HUES48 (cell line): ENCODE data around the gene PLCD4.

Source experiments
- H3K27ac ChIP-seq: one replicate; pipeline ENCODE4 v1.7.0; 2013; ENCODE audit warnings: low read depth, low read length, inconsistent platforms
- H3K27me3 ChIP-seq: 2 replicates; pipeline ENCODE4 v1.6.1; 2013; ENCODE audit warnings: mild to moderate bottlenecking, low read length; ENCODE audit not compliant: control insufficient read depth, insufficient read depth
- H3K36me3 ChIP-seq: 2 replicates; pipeline ENCODE4 v1.6.1; 2013; ENCODE audit warnings: low read length; ENCODE audit not compliant: control insufficient read depth, insufficient read depth
- H3K4me1 ChIP-seq: 2 replicates; pipeline ENCODE4 v1.6.1; 2013; ENCODE audit warnings: mild to moderate bottlenecking, low read length; ENCODE audit not compliant: control insufficient read depth, insufficient read depth
- H3K4me3 ChIP-seq: 2 replicates; pipeline ENCODE4 v1.5.1; 2013; ENCODE audit warnings: mild to moderate bottlenecking, low read depth, low read length
- H3K9ac ChIP-seq: 2 replicates; pipeline ENCODE4 v1.6.1; 2013; ENCODE audit warnings: mild to moderate bottlenecking, low read depth, low read length, moderate library complexity
- H3K9me3 ChIP-seq: 2 replicates; pipeline ENCODE4 v1.6.1; 2013; ENCODE audit warnings: low read length; ENCODE audit not compliant: control insufficient read depth, insufficient read depth

PLCD4 gene

DNA sequence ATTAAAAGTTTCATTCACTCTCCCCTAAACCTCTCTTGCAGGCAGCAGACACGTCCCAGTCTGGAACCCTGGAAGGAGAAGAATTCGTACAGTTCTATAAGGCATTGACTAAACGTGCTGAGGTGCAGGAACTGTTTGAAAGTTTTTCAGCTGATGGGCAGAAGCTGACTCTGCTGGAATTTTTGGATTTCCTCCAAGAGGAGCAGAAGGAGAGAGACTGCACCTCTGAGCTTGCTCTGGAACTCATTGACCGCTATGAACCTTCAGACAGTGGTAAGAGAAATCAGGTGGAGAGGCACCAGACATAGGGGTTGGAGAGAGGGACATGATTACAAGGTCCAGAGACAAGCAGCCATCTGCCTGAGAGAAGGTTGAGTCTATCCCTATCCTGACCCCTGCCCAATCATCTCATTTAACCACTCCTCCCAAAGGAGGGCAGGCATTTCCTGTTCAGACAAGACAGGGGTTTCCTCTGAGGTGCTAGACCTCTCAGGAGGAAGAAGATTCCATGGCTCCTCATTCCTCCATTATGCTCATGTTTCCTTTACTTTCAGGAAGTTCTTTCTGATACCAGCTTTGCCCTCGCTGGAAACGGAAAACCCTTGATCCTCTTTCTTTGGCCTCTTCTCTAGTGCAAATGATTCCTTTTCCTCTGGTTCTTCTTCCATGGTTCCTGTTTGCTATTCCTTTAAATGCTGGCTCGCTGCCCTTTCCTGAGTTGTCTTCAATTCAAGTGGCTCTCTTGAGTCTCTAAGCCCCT, 15.1 kb downstream of the PLCD4 start:
- H3K4me3 ChIP-seq = no peak overlapping the region
- H3K4me1 ChIP-seq = no peaks in the 10 kb centered on the region

DNA sequence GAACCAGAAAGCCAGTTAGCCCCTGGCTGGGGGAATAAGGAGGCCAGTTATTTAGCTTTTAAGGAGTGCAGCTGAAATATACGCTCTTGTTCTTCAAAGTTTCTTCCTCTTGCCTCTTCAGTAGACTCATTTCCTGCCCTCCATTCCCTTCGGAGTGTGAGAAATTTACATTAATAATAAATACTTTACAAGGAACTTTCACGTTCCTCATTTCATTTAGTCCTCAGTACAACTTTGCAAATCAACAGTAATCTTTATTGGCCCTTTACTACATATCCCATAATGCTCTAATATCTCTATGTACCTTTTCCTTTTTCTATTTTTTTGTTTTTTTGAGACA, 15.6 kb downstream of the PLCD4 start:
- H3K36me3 ChIP-seq = no peaks in the 10 kb centered on the region
- no peak overlapping the region for H3K27ac ChIP-seq
- no peak overlapping the region for H3K4me3 ChIP-seq
- H3K4me1 ChIP-seq = no peaks in the 10 kb centered on the region
- H3K9ac ChIP-seq = no peak overlapping the region
- H3K27me3 ChIP-seq = no peaks in the 10 kb centered on the region
- no peaks in the 10 kb centered on the region for H3K9me3 ChIP-seq

More for the DNA sequence above, 15.1 kb downstream of the PLCD4 start:
- Histone ChIP-seq H3K36me3 (no peaks in the 10 kb centered on the region), H3K9me3 (no peaks in the 10 kb centered on the region), H3K9ac (no peak overlapping the region), H3K27ac (no peak overlapping the region), H3K27me3 (no peaks in the 10 kb centered on the region)

DNA sequence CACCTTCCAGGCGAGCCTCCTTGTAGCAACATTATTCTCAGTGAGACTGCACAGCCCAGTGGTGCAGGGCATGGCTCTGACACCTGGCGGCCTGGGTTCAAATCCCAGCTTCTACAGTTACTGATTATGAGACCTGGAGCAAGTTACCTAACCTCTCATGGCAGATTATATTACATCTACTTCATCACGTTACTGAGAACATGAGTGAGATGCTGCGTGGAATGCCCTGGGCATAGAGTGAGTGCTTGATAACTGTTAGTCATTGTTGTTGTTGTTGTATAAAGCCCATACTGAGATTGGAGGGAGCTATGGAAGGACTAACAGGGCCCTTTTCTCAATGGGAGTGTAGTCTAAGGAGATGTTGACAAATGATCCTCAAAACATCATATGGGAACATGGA, 18.7 kb downstream of the PLCD4 start:
- no peaks in the 10 kb centered on the region for H3K36me3 ChIP-seq
- no peaks in the 10 kb centered on the region for H3K4me1 ChIP-seq
- H3K9me3 ChIP-seq = no peaks in the 10 kb centered on the region
- H3K27me3 ChIP-seq = no peaks in the 10 kb centered on the region
- no peak overlapping the region for H3K27ac ChIP-seq
- no peak overlapping the region for H3K9ac ChIP-seq
- H3K4me3 ChIP-seq = no peak overlapping the region

DNA sequence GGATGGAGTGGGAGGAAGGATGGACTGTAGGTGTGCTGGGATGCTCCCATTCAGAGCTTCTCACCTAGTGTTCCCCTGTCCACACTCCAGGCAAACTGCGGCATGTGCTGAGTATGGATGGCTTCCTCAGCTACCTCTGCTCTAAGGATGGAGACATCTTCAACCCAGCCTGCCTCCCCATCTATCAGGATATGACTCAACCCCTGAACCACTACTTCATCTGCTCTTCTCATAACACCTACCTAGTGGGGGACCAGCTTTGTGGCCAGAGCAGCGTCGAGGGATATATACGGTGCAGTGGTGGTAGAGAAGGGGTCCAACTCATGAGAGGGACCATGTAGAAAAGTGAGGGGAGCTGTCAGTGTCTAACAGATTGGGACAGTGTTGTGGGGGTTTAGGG, 20.2 kb downstream of the PLCD4 start:
- H3K4me3 ChIP-seq = no peak overlapping the region
- no peak overlapping the region for H3K27ac ChIP-seq
- no peaks in the 10 kb centered on the region for H3K4me1 ChIP-seq
- no peaks in the 10 kb centered on the region for H3K9me3 ChIP-seq
- no peaks in the 10 kb centered on the region for H3K27me3 ChIP-seq
- H3K36me3 ChIP-seq = no peaks in the 10 kb centered on the region
- H3K9ac ChIP-seq = no peak overlapping the region

DNA sequence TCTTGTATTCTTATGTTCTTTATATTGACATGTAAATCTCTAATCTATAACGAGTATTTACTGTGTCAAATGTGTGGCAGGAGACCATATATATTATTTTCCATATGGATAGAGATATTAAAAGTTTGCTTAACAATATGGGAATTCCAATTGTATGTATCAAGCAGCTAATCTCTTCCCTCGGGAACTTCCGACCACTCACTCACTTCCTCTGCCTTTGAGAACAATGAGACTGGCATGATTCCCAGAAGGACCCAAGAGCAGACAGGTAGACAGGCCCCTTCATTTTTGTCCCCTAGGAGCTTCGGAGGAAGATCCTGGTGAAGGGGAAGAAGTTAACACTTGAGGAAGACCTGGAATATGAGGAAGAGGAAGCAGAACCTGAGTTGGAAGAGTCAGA, 24.1 kb downstream of the PLCD4 start:
- Histone ChIP-seq H3K4me3 (no peak overlapping the region), H3K9ac (no peak overlapping the region), H3K9me3 (no peaks in the 10 kb centered on the region), H3K36me3 (peaks cover 32% of the 10 kb centered on the region), H3K4me1 (no peaks in the 10 kb centered on the region), H3K27ac (no peak overlapping the region), H3K27me3 (no peaks in the 10 kb centered on the region)

DNA sequence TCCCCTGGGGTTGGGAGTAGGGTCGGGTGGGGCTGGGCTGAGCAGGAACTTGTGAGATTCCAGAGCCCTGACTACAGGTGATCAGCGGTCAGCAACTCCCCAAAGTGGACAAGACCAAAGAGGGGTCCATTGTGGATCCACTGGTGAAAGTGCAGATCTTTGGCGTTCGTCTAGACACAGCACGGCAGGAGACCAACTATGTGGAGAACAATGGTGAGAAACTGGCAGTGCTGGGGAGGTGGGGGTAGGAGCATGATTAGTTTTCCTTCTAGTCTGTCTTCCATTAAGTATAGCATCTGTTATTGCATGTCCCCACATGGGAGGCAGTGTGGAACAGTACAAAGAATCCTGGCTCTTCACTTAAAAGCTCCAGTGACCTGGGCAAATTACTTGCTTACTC, 28.0 kb downstream of the PLCD4 start:
- Histone ChIP-seq H3K4me3 (no peak overlapping the region), H3K9ac (no peak overlapping the region), H3K4me1 (no peaks in the 10 kb centered on the region), H3K36me3 (peaks cover 68% of the 10 kb centered on the region), H3K27ac (no peak overlapping the region), H3K27me3 (no peaks in the 10 kb centered on the region), H3K9me3 (no peaks in the 10 kb centered on the region)

DNA sequence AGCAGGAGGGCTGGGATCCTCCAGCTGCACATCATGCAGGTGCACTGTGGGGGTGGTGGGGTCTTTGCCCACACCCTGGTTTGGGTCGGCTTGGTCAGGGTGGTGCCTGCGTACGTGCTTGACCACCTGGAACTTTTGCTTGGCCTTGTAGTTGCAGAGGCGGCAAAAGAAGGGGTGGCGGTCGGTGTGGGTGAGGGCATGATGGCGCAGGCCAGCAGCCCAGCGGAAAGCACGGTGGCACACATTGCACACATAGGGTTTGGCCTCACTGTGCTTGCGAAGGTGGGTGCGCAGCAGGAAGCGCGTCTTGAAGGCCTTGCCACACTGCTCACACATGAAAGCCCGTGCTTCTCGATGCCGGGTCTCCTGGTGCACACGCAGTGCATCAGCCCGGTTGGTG, 30.7 kb downstream of the PLCD4 start:
- Histone ChIP-seq H3K9me3 (no peaks in the 10 kb centered on the region), H3K27me3 (no peaks in the 10 kb centered on the region), H3K27ac (no peak overlapping the region), H3K9ac (no peak overlapping the region), H3K4me1 (no peaks in the 10 kb centered on the region), H3K36me3 (peaks cover 91% of the 10 kb centered on the region), H3K4me3 (no peak overlapping the region)

DNA sequence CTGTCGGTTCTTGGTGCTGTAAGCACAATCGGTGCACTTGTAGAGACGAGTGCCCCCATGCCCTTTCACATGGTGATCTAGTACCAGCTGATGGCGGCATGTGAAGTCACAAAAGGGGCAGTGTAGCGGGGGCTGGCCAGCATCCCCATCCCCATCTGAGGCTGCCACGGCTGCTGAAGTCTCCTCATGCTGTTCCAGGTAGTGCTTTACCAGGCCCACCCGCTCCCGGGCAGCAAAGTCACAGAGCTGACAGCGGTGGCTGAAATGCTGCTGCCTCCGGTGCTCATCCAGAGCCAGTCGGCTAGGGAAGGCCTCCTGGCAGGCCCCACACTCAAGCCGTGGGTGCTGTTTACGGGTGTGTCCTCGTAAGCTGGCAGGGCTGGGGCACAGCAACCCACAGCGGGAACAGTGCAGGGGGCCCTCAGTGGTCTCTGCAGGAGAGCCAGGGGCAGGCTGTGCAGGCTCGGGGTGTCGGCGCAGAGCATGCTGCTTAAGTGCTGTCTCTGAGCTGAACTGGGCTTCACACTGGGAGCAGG, 34.5 kb downstream of the PLCD4 start:
- H3K4me3 ChIP-seq = no peak overlapping the region
- H3K9ac ChIP-seq = no peak overlapping the region
- no peaks in the 10 kb centered on the region for H3K27me3 ChIP-seq
- no peak overlapping the region for H3K27ac ChIP-seq
- H3K9me3 ChIP-seq = no peaks in the 10 kb centered on the region
- H3K4me1 ChIP-seq = no peaks in the 10 kb centered on the region
- peaks cover 91% of the 10 kb centered on the region for H3K36me3 ChIP-seq

DNA sequence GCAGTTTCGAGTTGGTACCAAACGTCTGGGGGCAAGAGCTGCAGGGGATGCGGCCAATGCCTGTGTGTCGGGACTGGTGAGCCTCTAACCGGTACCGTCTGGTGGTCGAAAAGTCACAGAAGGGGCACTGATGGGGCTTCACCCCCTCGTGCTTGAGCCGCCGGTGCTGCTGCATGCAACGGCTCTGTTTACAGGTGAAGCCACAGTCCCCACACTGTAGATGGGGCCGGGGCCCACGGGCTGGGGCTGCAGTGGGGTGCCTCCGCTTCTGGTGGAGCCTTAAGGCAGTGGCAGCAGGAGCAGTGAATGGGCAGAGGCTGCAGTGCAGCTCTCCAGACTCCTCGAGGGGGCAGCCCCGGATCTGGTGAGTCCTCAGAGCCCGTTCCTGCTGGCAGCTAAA, 35.1 kb downstream of the PLCD4 start:
- no peaks in the 10 kb centered on the region for H3K27me3 ChIP-seq
- H3K9me3 ChIP-seq = no peaks in the 10 kb centered on the region
- H3K4me3 ChIP-seq = no peak overlapping the region
- H3K36me3 ChIP-seq = peaks cover 91% of the 10 kb centered on the region
- H3K27ac ChIP-seq = no peak overlapping the region
- H3K4me1 ChIP-seq = no peaks in the 10 kb centered on the region
- H3K9ac ChIP-seq = no peak overlapping the region

DNA sequence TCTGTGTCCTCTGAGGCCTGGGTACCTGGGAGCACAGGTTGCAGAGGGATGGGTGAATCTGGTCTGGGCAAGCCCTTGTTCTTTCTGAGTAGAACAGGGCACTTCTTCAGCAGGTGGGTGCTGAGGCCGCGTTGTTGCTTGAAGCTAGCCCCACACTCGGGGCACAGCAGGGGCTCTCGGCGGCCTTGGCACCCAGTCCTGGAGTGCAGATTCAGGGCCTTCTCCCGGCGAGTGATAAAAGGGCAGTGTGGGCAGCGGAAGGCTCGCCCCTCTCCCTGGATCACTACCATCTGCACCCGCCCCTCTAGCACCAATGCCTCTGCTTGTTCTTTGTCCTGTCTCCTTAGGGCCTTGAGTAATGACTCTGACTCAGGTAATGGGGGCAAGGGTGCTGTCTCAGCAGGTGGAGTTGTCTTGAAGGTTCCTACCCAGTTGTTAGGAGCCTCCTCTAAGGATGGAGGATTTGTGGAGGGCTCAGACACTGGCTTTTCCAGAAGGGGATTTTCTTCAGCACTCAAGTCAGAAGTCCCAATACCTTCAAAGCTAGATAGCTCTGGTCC, 36.1 kb downstream of the PLCD4 start:
- H3K36me3 ChIP-seq = peaks cover 91% of the 10 kb centered on the region
- H3K4me1 ChIP-seq = no peaks in the 10 kb centered on the region
- no peak overlapping the region for H3K4me3 ChIP-seq
- no peak overlapping the region for H3K27ac ChIP-seq
- H3K27me3 ChIP-seq = no peaks in the 10 kb centered on the region
- H3K9ac ChIP-seq = no peak overlapping the region
- H3K9me3 ChIP-seq = no peaks in the 10 kb centered on the region

DNA sequence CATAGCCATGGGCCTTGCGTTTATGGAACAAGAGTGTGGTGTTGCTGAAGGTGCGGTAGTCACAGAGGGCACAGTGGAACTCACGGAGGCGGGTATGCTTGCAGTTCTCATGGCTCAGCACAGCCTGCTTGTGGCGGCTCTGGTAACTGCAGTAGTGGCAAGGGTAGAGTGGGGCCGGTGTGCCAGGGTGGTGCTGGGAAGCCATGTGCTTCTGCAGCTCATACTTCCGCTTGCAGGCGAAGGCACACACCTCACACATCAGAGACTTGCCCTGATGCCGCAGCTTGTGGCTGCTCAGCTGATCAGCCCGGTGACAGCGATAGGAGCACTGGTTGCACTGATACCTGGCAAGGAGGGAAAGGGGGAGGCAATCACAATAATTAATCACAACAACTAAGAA, 37.0 kb downstream of the PLCD4 start:
- H3K4me1 ChIP-seq = no peaks in the 10 kb centered on the region
- peaks cover 93% of the 10 kb centered on the region for H3K36me3 ChIP-seq
- H3K9ac ChIP-seq = no peak overlapping the region
- no peak overlapping the region for H3K4me3 ChIP-seq
- no peaks in the 10 kb centered on the region for H3K9me3 ChIP-seq
- H3K27ac ChIP-seq = no peak overlapping the region
- H3K27me3 ChIP-seq = no peaks in the 10 kb centered on the region
